GM18870 (cell line): ENCODE measurements around the gene CAMTA1.

Source experiments
- ATAC-seq: cut with Tn5 transposase; IDR thresholded peaks from one replicate; pipeline ENCODE4 v1.9.1; 2021; ENCODE audit warnings: moderate library complexity; ENCODE audit not compliant: unreplicated experiment

Gene CAMTA1

GRCh38 chr1:7292036-7292681 is 506.9 kb downstream of the CAMTA1 start:
- no peak for ATAC-seq

- no peak for ATAC-seq
Observed at GRCh38 chr1:7292714-7293419, 507.6 kb downstream of the CAMTA1 start.

- no peak for ATAC-seq
Observed at GRCh38 chr1:7293702-7294629, 508.7 kb downstream of the CAMTA1 start.

GRCh38 chr1:7294636-7295035 is 509.4 kb downstream of the CAMTA1 start:
- ATAC-seq = no peak

GRCh38 chr1:7295946-7296345 is 510.7 kb downstream of the CAMTA1 start:
- no peak for ATAC-seq

- ATAC-seq = no peak
Observed at GRCh38 chr1:7296968-7297367, 511.7 kb downstream of the CAMTA1 start.

GRCh38 chr1:7298145-7298544 is 512.9 kb downstream of the CAMTA1 start:
- ATAC-seq = no peak

GRCh38 chr1:7298749-7299151 is 513.5 kb downstream of the CAMTA1 start:
- ATAC-seq = no peak

GRCh38 chr1:7299329-7299799 is 514.1 kb downstream of the CAMTA1 start:
- ATAC-seq = no peak

GRCh38 chr1:7299994-7300393 is 514.7 kb downstream of the CAMTA1 start:
- no peak for ATAC-seq

- ATAC-seq = no peak
Observed at GRCh38 chr1:7300893-7301663, 515.8 kb downstream of the CAMTA1 start.

- no peak for ATAC-seq
Observed at GRCh38 chr1:7301664-7301981, 516.4 kb downstream of the CAMTA1 start.

- no peak for ATAC-seq
Observed at GRCh38 chr1:7302126-7302525, 516.9 kb downstream of the CAMTA1 start.

- no peak for ATAC-seq
Observed at GRCh38 chr1:7302873-7303272, 517.6 kb downstream of the CAMTA1 start.

- ATAC-seq = no peak
Observed at GRCh38 chr1:7303554-7304317, 518.5 kb downstream of the CAMTA1 start.

- ATAC-seq = no peak
Observed at GRCh38 chr1:7313081-7313546, 527.9 kb downstream of the CAMTA1 start.

GRCh38 chr1:7313826-7314225 is 528.6 kb downstream of the CAMTA1 start:
- no peak for ATAC-seq

- ATAC-seq = no peak
Observed at GRCh38 chr1:7315316-7315715, 530.1 kb downstream of the CAMTA1 start.

GRCh38 chr1:7315946-7316345 is 530.7 kb downstream of the CAMTA1 start:
- no peak for ATAC-seq

- no peak for ATAC-seq
Observed at GRCh38 chr1:7317888-7318287, 532.6 kb downstream of the CAMTA1 start.
